NCI-H524 (cell line): ENCODE results near the gene ADAMTS14.
"Not testable (repeated sequence)": the region's sequence is repeated elsewhere in the genome, so short reads cannot be mapped to it uniquely, and the experiment has no call there.

Source experiments
- DNase-seq, 2 experiments: peaks; one replicate each; lab custom pipeline; 2025; lab: John Stamatoyannopoulos, UW

Gene ADAMTS14

GRCh38 chr10:70672165-70673042 is at the start of gene ADAMTS14:
Gene ADAMTS14 (plus strand): TSS chr10:70672506. CDS start chr10:70672803, 297 bp downstream.
- DNase-seq = no peak

GRCh38 chr10:70622541-70622940 is 49.8 kb upstream of the ADAMTS14 start:
- no peak for DNase-seq

GRCh38 chr10:70622981-70623844 is 49.1 kb upstream of the ADAMTS14 start:
- DNase-seq = no peak

GRCh38 chr10:70626056-70626455 is 46.2 kb upstream of the ADAMTS14 start:
- DNase-seq = no peak

- no peak for DNase-seq
Observed at GRCh38 chr10:70629338-70629737, 43.0 kb upstream of the ADAMTS14 start.

GRCh38 chr10:70631735-70632134 is 40.6 kb upstream of the ADAMTS14 start:
- not testable (repeated sequence) for DNase-seq

GRCh38 chr10:70634011-70634410 is 38.3 kb upstream of the ADAMTS14 start:
- no peak for DNase-seq

- DNase-seq = not testable (repeated sequence)
Observed at GRCh38 chr10:70634515-70634914, 37.8 kb upstream of the ADAMTS14 start.

- not testable (repeated sequence) for DNase-seq
Observed at GRCh38 chr10:70639640-70640383, 32.5 kb upstream of the ADAMTS14 start.

GRCh38 chr10:70643272-70643671 is 29.0 kb upstream of the ADAMTS14 start:
- not testable (repeated sequence) for DNase-seq

- not testable (repeated sequence) for DNase-seq
Observed at GRCh38 chr10:70644959-70645358, 27.3 kb upstream of the ADAMTS14 start.

GRCh38 chr10:70647086-70647485 is 25.2 kb upstream of the ADAMTS14 start:
- no peak for DNase-seq

GRCh38 chr10:70648427-70648826 is 23.9 kb upstream of the ADAMTS14 start:
- no peak for DNase-seq

- no peak for DNase-seq
Observed at GRCh38 chr10:70649526-70649925, 22.8 kb upstream of the ADAMTS14 start.

GRCh38 chr10:70650104-70650503 is 22.2 kb upstream of the ADAMTS14 start:
- no peak for DNase-seq

- DNase-seq = no peak
Observed at GRCh38 chr10:70650718-70651117, 21.6 kb upstream of the ADAMTS14 start.

- no peak for DNase-seq
Observed at GRCh38 chr10:70651661-70652060, 20.6 kb upstream of the ADAMTS14 start.

GRCh38 chr10:70652761-70653657 is 19.3 kb upstream of the ADAMTS14 start:
- no peak for DNase-seq

GRCh38 chr10:70655316-70655715 is 17.0 kb upstream of the ADAMTS14 start:
- DNase-seq = no peak

- DNase-seq = no peak
Observed at GRCh38 chr10:70656489-70656888, 15.8 kb upstream of the ADAMTS14 start.

GRCh38 chr10:70657041-70657440 is 15.3 kb upstream of the ADAMTS14 start:
- DNase-seq = no peak
